ENCODE results near the gene FAM237B. TPM values are rescaled to one million over a fixed set of nuclear protein-coding genes. Genes with fewer than 3 reads are reported as not detected.

Gene FAM237B
- total and polyA plus RNA-seq, 9 of the 15 experiments (the other 6 are each of a cell fraction or from before 2014, with no cell fraction given), result not detected

GRCh38 chr7:90346336-90347125 is 25.4 kb upstream of the FAM237B start, which contains the start of gene GTPBP10 (continued):
- TF ChIP-seq ATF6 (CRISPR knock-in tag; IDR thresholded peaks at IDR 0.05), result 0 out of 2 replicates have a peak, but pooled peaks have one; percentile 42
- no peak for TF ChIP-seq ZNF121 (CRISPR knock-in tag; conservative IDR thresholded peaks at IDR 0.05)
- peak; percentile 99 for TF ChIP-seq MTA1 (IDR thresholded peaks at IDR 0.05; ENCODE audit: borderline replicate concordance)
- TF ChIP-seq ARHGAP35 (IDR thresholded peaks at IDR 0.05; ENCODE audit: partially characterized antibody), result no peak
- peak; percentile 95 for TF ChIP-seq ZNF511 (CRISPR knock-in tag; IDR thresholded peaks at IDR 0.05)
- TF ChIP-seq CBX5 (IDR thresholded peaks at IDR 0.05; ENCODE audit: borderline replicate concordance, low read depth), result no peak
- TF ChIP-seq ZNF75A (CRISPR knock-in tag; IDR thresholded peaks at IDR 0.05), result no peak
- TF ChIP-seq NR4A1 (CRISPR knock-in tag; IDR thresholded peaks at IDR 0.05), result 0 out of 2 replicates have a peak, but pooled peaks have one; percentile 77
- no peak for TF ChIP-seq NR4A1 (tag; IDR thresholded peaks at IDR 0.05)
- TF ChIP-seq ELF1 (tag; IDR thresholded peaks at IDR 0.05), result peak; percentile 99
- no peak for TF ChIP-seq PHB (CRISPR knock-in tag; IDR thresholded peaks at IDR 0.05)
- TF ChIP-seq CCNT2 (IDR thresholded peaks at IDR 0.05; ENCODE audit: borderline replicate concordance, extremely low read depth, insufficient read length, low read depth, low read length), result peak; percentile 58
- peak; percentile 99 for TF ChIP-seq EP400 (IDR thresholded peaks at IDR 0.05)
- peak; percentile 80; the same call in 1 of the 2 replicates for TF ChIP-seq SMARCC2 (IDR thresholded peaks at IDR 0.05; ENCODE audit: low read depth)
- 0 out of 2 replicates have a peak, but pooled peaks have one; percentile 36 for TF ChIP-seq E2F4 (CRISPR knock-in tag; IDR thresholded peaks at IDR 0.05; ENCODE audit: low read depth)
- TF ChIP-seq PHF21A (IDR thresholded peaks at IDR 0.05; ENCODE audit: borderline replicate concordance, low read depth), result peak; percentile 22; the same call in 1 of the 2 replicates
- TF ChIP-seq ELF2 (CRISPR knock-in tag; IDR thresholded peaks at IDR 0.05), result peak; percentile 97
- TF ChIP-seq DMBX1 (CRISPR knock-in tag; IDR thresholded peaks at IDR 0.05; ENCODE audit: borderline replicate concordance), result no peak
- peak; percentile 61 for TF ChIP-seq BCOR (IDR thresholded peaks at IDR 0.05)
- TF ChIP-seq MXI1 (IDR thresholded peaks at IDR 0.05; ENCODE audit: low read depth, low read length), result 0 out of 2 replicates have a peak, but pooled peaks have one; percentile 61
- TF ChIP-seq SIX5 (IDR thresholded peaks at IDR 0.05; ENCODE audit: borderline replicate concordance in 1 of 2, insufficient read depth in 1 of 2, low read depth in 1 of 2, low read length in 2 of 2), result peak in 1 of 2 experiments; percentile 16; a peak in 2 of 4 replicates
- TF ChIP-seq HCFC1 (IDR thresholded peaks at IDR 0.05; ENCODE audit: low read depth, low read length), result peak; percentile 87
